OCI-LY3 (cell line): ENCODE data around the gene SNX25.
"Not testable (repeated sequence)": the region's sequence is repeated elsewhere in the genome, so short reads cannot be mapped to it uniquely, and the experiment has no call there.

Source experiments
- H2AFZ ChIP-seq: fragments of 200-600, 300-600 bp; shearing (Covaris generic); 2 replicates; pipeline ENCODE4 v1.6.0; 2014; ENCODE audit warnings: antibody characterized with exemption, low read depth, low read length
- H3K27ac ChIP-seq: fragments of 200-600, 300-600 bp; sonication (generic); 2 replicates; pipeline ENCODE4 v1.5.1; 2014; ENCODE audit warnings: mild to moderate bottlenecking, low read length, moderate library complexity, mixed read lengths
- H3K27me3 ChIP-seq: fragments of 200-600, 300-600 bp; sonication (generic); 2 replicates; pipeline ENCODE4 v1.6.1; 2014; ENCODE audit warnings: low read depth, low read length, mixed read lengths
- H3K36me3 ChIP-seq: fragments of 200-600, 300-600 bp; sonication (generic); replicated peaks from 2 replicates; pipeline ENCODE3; 2014; ENCODE audit warnings: low read depth, low read length, mixed read lengths
- H3K4me1 ChIP-seq: fragments of 300-600, 200-600 bp; sonication (generic); 2 replicates; pipeline ENCODE4 v1.6.1; 2014; ENCODE audit warnings: low read length, mixed read lengths
- H3K4me2 ChIP-seq: fragments of 200-600, 300-600 bp; sonication (generic); 2 replicates; pipeline ENCODE4 v1.6.1; 2014; ENCODE audit warnings: low read length, mixed read lengths
- H3K4me3 ChIP-seq: fragments of 300-600, 200-600 bp; sonication (generic); 2 replicates; pipeline ENCODE4 v1.5.1; 2014; ENCODE audit warnings: antibody characterized with exemption, mild to moderate bottlenecking, low read length, moderate library complexity
- H3K79me2 ChIP-seq: fragments of 300-600, 200-600 bp; shearing (Covaris generic); 2 replicates; pipeline ENCODE4 v1.6.1; 2014; ENCODE audit warnings: mild to moderate bottlenecking, low read length, mixed read lengths
- H3K9ac ChIP-seq: fragments of 300-600, 200-600 bp; shearing (Covaris generic); 2 replicates; pipeline ENCODE4 v1.6.0; 2014; ENCODE audit warnings: mild to moderate bottlenecking, low read length, moderate library complexity
- H3K9me3 ChIP-seq: fragments of 200-600, 300-600 bp; shearing (Covaris generic); 2 replicates; pipeline ENCODE4 v1.6.1; 2014; ENCODE audit warnings: low read length, mixed read lengths; ENCODE audit not compliant: insufficient read depth
- H4K20me1 ChIP-seq: fragments of 200-600, 300-600 bp; sonication (generic); 2 replicates; pipeline ENCODE4 v1.6.1; 2016; ENCODE audit warnings: low read length, mixed read lengths; ENCODE audit not compliant: insufficient read depth
- CTCF ChIP-seq: fragments of 200-600, 300-600 bp; sonication (generic); IDR thresholded peaks from 2 replicates; pipeline ENCODE4 v1.5.1; 2014; ENCODE audit warnings: antibody characterized with exemption, low read length, low read depth
- EZH2phosphoT487 ChIP-seq: fragments of 200-600 bp; shearing (Covaris generic); IDR thresholded peaks from 2 replicates; pipeline ENCODE4 v1.6.1; 2018; ENCODE audit warnings: antibody characterized with exemption, mixed run types, low read depth

Gene SNX25

GRCh38 chr4:185238215-185238681 lies 28.9 kb downstream of the SNX25 start:
- Histone ChIP-seq H3K36me3 (no peaks in the 10 kb centered on the region), H3K27ac (no peak overlapping the region), H3K9me3 (no peaks in the 10 kb centered on the region), H4K20me1 (0 out of 2 replicates have a peak, but pooled peaks cover 7% of the 10 kb centered on the region), H3K4me2 (no peak overlapping the region), H3K9ac (no peak overlapping the region), H3K4me3 (no peak overlapping the region), H3K79me2 (peaks cover 37% of the 10 kb centered on the region), H3K27me3 (no peaks in the 10 kb centered on the region), H3K4me1 (no peaks in the 10 kb centered on the region), H2AFZ (no peak overlapping the region)
- no peak for TF ChIP-seq EZH2phosphoT487
- TF ChIP-seq CTCF: no peak

GRCh38 chr4:185238750-185239149 lies 29.4 kb downstream of the SNX25 start:
- Histone ChIP-seq H3K36me3 (no peaks in the 10 kb centered on the region), H3K79me2 (peaks cover 34% of the 10 kb centered on the region), H3K4me3 (no peak overlapping the region), H3K27ac (no peak overlapping the region), H2AFZ (no peak overlapping the region), H3K4me2 (no peak overlapping the region), H3K27me3 (no peaks in the 10 kb centered on the region), H3K9ac (no peak overlapping the region), H3K9me3 (no peaks in the 10 kb centered on the region), H3K4me1 (no peaks in the 10 kb centered on the region), H4K20me1 (0 out of 2 replicates have a peak, but pooled peaks cover 7% of the 10 kb centered on the region)
- TF ChIP-seq EZH2phosphoT487 (no peak), CTCF (no peak)

GRCh38 chr4:185240486-185240885 lies 31.1 kb downstream of the SNX25 start:
- H3K4me3 ChIP-seq, H2AFZ ChIP-seq, H3K9me3 ChIP-seq, H3K27ac ChIP-seq, H3K36me3 ChIP-seq, H4K20me1 ChIP-seq, H3K27me3 ChIP-seq, H3K9ac ChIP-seq, H3K4me1 ChIP-seq, H3K4me2 ChIP-seq: not testable (repeated sequence)
- H3K79me2 ChIP-seq: peaks cover 25% of the 10 kb centered on the region

GRCh38 chr4:185242749-185243533 lies 33.5 kb downstream of the SNX25 start:
- no peaks in the 10 kb centered on the region for H3K9me3 ChIP-seq
- H3K27me3 ChIP-seq: no peaks in the 10 kb centered on the region
- 0 out of 2 replicates have a peak, but pooled peaks cover 7% of the 10 kb centered on the region for H4K20me1 ChIP-seq
- H3K4me1 ChIP-seq: no peaks in the 10 kb centered on the region
- no peak overlapping the region for H3K4me3 ChIP-seq
- peaks cover 13% of the 10 kb centered on the region for H3K79me2 ChIP-seq
- TF ChIP-seq CTCF (no peak), EZH2phosphoT487 (no peak)
- no peak overlapping the region for H3K4me2 ChIP-seq
- no peak overlapping the region for H3K27ac ChIP-seq
- H3K9ac ChIP-seq: no peak overlapping the region
- no peak overlapping the region for H2AFZ ChIP-seq
- H3K36me3 ChIP-seq: no peaks in the 10 kb centered on the region
